ENCODE results near the gene CD38. TPM values are rescaled to one million over a fixed set of nuclear protein-coding genes. Genes with fewer than 3 reads are reported as not detected.
"Not testable (repeated sequence)": the region's sequence is repeated elsewhere in the genome, so short reads cannot be mapped to it uniquely, and the experiment has no call there.

Gene CD38
- 1 to 10 TPM in 2 of 4 donors, under 1 TPM in 2; 0.83 to 1.7 (median 1.1) TPM for polyA plus RNA-seq (ENCODE audit: insufficient read length in 4 of 4)

GRCh38 chr4:15778289-15779241 is at the start of gene CD38:
TSS of gene CD38 (plus strand) at chr4:15778328. CDS start at chr4:15778415, 87 bp downstream.
- DNase-seq (ENCODE audit: low read depth in 4 of 4, low spot score in 3 of 4) = peak in 1 of 4 donors; percentile 1

- no peak for DNase-seq (ENCODE audit: low read depth in 4 of 4, low spot score in 3 of 4)
Measured at GRCh38 chr4:15729910-15730533, 48.1 kb upstream of the CD38 start.

GRCh38 chr4:15733061-15733460 is 45.1 kb upstream of the CD38 start:
- DNase-seq (ENCODE audit: low read depth in 4 of 4, low spot score in 3 of 4) = not testable (repeated sequence)

GRCh38 chr4:15735536-15735935 is 42.6 kb upstream of the CD38 start:
- no peak for DNase-seq (ENCODE audit: low read depth in 4 of 4, low spot score in 3 of 4)

GRCh38 chr4:15736514-15737050 is 41.5 kb upstream of the CD38 start:
- DNase-seq (ENCODE audit: low read depth in 4 of 4, low spot score in 3 of 4) = no peak

- no peak for DNase-seq (ENCODE audit: low read depth in 4 of 4, low spot score in 3 of 4)
Measured at GRCh38 chr4:15737255-15737654, 40.9 kb upstream of the CD38 start.

- no peak for DNase-seq (ENCODE audit: low read depth in 4 of 4, low spot score in 3 of 4)
Measured at GRCh38 chr4:15738877-15739276, 39.3 kb upstream of the CD38 start.

GRCh38 chr4:15740764-15741404 is 37.2 kb upstream of the CD38 start:
- DNase-seq (ENCODE audit: low read depth in 4 of 4, low spot score in 3 of 4) = no peak

GRCh38 chr4:15742083-15742582 is 36.0 kb upstream of the CD38 start:
- DNase-seq (ENCODE audit: low read depth in 4 of 4, low spot score in 3 of 4) = no peak

GRCh38 chr4:15742637-15743036 is 35.5 kb upstream of the CD38 start:
- no peak for DNase-seq (ENCODE audit: low read depth in 4 of 4, low spot score in 3 of 4)

GRCh38 chr4:15744016-15744545 is 34.0 kb upstream of the CD38 start:
- no peak for DNase-seq (ENCODE audit: low read depth in 4 of 4, low spot score in 3 of 4)

GRCh38 chr4:15746110-15746509 is 32.0 kb upstream of the CD38 start:
- DNase-seq (ENCODE audit: low read depth in 4 of 4, low spot score in 3 of 4) = no peak

- no peak for DNase-seq (ENCODE audit: low read depth in 4 of 4, low spot score in 3 of 4)
Measured at GRCh38 chr4:15749001-15749400, 29.1 kb upstream of the CD38 start.

GRCh38 chr4:15751153-15751552 is 27.0 kb upstream of the CD38 start:
- no peak for DNase-seq (ENCODE audit: low read depth in 4 of 4, low spot score in 3 of 4)

- no peak for DNase-seq (ENCODE audit: low read depth in 4 of 4, low spot score in 3 of 4)
Measured at GRCh38 chr4:15753081-15753480, 25.0 kb upstream of the CD38 start.

GRCh38 chr4:15753786-15754185 is 24.3 kb upstream of the CD38 start:
- DNase-seq (ENCODE audit: low read depth in 4 of 4, low spot score in 3 of 4) = no peak

- DNase-seq (ENCODE audit: low read depth in 4 of 4, low spot score in 3 of 4) = no peak
Measured at GRCh38 chr4:15754323-15754722, 23.8 kb upstream of the CD38 start.

- DNase-seq (ENCODE audit: low read depth in 4 of 4, low spot score in 3 of 4) = no peak
Measured at GRCh38 chr4:15755321-15756155, 22.6 kb upstream of the CD38 start.

- DNase-seq (ENCODE audit: low read depth in 4 of 4, low spot score in 3 of 4) = no peak
Measured at GRCh38 chr4:15756361-15756861, 21.7 kb upstream of the CD38 start.

Measured in right renal pelvis (tissue), 4 donors.